ENCODE results near the gene DIDO1. TPM values are rescaled to one million over a fixed set of nuclear protein-coding genes. Genes with fewer than 3 reads are reported as not detected.

Gene DIDO1
- total and polyA plus RNA-seq, 2 of the 13 experiments (the other 11 are each of a cell fraction or from before 2014, with no cell fraction given): 75.0 to 75.1 TPM

GRCh38 chr20:62900052-62900691, 26.1 kb downstream of the DIDO1 start (continued):
- peak; percentile 93; the same call in 1 of the 2 replicates for TF ChIP-seq ZBTB7A (CRISPR knock-in tag; IDR thresholded peaks at IDR 0.05)
- TF ChIP-seq ZNF740 (CRISPR knock-in tag; IDR thresholded peaks at IDR 0.05): peak; percentile 88
- TF ChIP-seq ZNF891 (CRISPR knock-in tag; IDR thresholded peaks at IDR 0.05): peak; percentile 95
- TF ChIP-seq ZNF18 (CRISPR knock-in tag; IDR thresholded peaks at IDR 0.05; ENCODE audit: insufficient replicate concordance): peak; percentile 22
- TF ChIP-seq YY1 (IDR thresholded peaks at IDR 0.05; ENCODE audit: insufficient read depth, insufficient replicate concordance, low read depth, low read length): no peak
- no peak for TF ChIP-seq TCF7L2 (IDR thresholded peaks at IDR 0.05; ENCODE audit: low read depth, low read length)
- no peak; the same call in 1 of the 2 replicates for TF ChIP-seq ZNF552 (CRISPR knock-in tag; IDR thresholded peaks at IDR 0.05; ENCODE audit: borderline replicate concordance)
- TF ChIP-seq FOXC1 (CRISPR knock-in tag; IDR thresholded peaks at IDR 0.05; ENCODE audit: borderline replicate concordance): peak; percentile 76
- TF ChIP-seq MIER3 (CRISPR knock-in tag; IDR thresholded peaks at IDR 0.05; ENCODE audit: borderline replicate concordance): peak; percentile 83
- no peak for TF ChIP-seq ZNF75D (CRISPR knock-in tag; IDR thresholded peaks at IDR 0.05; ENCODE audit: borderline replicate concordance)
- TF ChIP-seq ZNF782 (CRISPR knock-in tag; IDR thresholded peaks at IDR 0.05; ENCODE audit: borderline replicate concordance): peak; percentile 88; the same call in 1 of the 2 replicates
- TF ChIP-seq CC2D1A (CRISPR knock-in tag; IDR thresholded peaks at IDR 0.05): no peak
- peak; percentile 83 for TF ChIP-seq ISL2 (CRISPR knock-in tag; IDR thresholded peaks at IDR 0.05)
- no peak; the same call in 1 of the 2 replicates for TF ChIP-seq ZBTB7B (CRISPR knock-in tag; IDR thresholded peaks at IDR 0.05)
- peak; percentile 74; the same call in 1 of the 2 replicates for TF ChIP-seq TSC22D2 (CRISPR knock-in tag; IDR thresholded peaks at IDR 0.05; ENCODE audit: borderline replicate concordance)
- TF ChIP-seq SP5 (CRISPR knock-in tag; IDR thresholded peaks at IDR 0.05; ENCODE audit: borderline replicate concordance, low read depth): no peak
- peak; percentile 78; the same call in 1 of the 2 replicates for TF ChIP-seq ZNF34 (CRISPR knock-in tag; IDR thresholded peaks at IDR 0.05; ENCODE audit: borderline replicate concordance)
- peak; percentile 89 for TF ChIP-seq ZNF225 (CRISPR knock-in tag; IDR thresholded peaks at IDR 0.05)
- no peak for TF ChIP-seq ZBTB26 (CRISPR knock-in tag; IDR thresholded peaks at IDR 0.05; ENCODE audit: borderline replicate concordance)
- TF ChIP-seq ZNF431 (CRISPR knock-in tag; IDR thresholded peaks at IDR 0.05; ENCODE audit: borderline replicate concordance, low read depth): no peak; the same call in 1 of the 2 replicates
- TF ChIP-seq RXRB (CRISPR knock-in tag; IDR thresholded peaks at IDR 0.05; ENCODE audit: borderline replicate concordance): peak; percentile 34; the same call in 1 of the 2 replicates
- no peak for TF ChIP-seq RAD51 (IDR thresholded peaks at IDR 0.05; ENCODE audit: borderline replicate concordance)
- peak; percentile 97 for TF ChIP-seq ZNF687 (CRISPR knock-in tag; IDR thresholded peaks at IDR 0.05)

All from HepG2 (cell line).